IPS-18c (cell line): Measurements from ENCODE around the gene HOXA6.
A peak's percentile ranks its signal among the peaks of the same experiment; 100 is the strongest.

Experiments
- H3K4me3 ChIP-seq: 2 replicates; pipeline ENCODE4 v1.7.0; 2013; ENCODE audit warnings: low read depth, mild to moderate bottlenecking, low read length, moderate library complexity; ENCODE audit not compliant: insufficient read depth
- H3K9me3 ChIP-seq: one replicate; pipeline ENCODE4 v1.6.1; 2013; ENCODE audit warnings: mild to moderate bottlenecking, low read length, moderate library complexity; ENCODE audit not compliant: control insufficient read depth, insufficient read depth

Gene HOXA6

DNA sequence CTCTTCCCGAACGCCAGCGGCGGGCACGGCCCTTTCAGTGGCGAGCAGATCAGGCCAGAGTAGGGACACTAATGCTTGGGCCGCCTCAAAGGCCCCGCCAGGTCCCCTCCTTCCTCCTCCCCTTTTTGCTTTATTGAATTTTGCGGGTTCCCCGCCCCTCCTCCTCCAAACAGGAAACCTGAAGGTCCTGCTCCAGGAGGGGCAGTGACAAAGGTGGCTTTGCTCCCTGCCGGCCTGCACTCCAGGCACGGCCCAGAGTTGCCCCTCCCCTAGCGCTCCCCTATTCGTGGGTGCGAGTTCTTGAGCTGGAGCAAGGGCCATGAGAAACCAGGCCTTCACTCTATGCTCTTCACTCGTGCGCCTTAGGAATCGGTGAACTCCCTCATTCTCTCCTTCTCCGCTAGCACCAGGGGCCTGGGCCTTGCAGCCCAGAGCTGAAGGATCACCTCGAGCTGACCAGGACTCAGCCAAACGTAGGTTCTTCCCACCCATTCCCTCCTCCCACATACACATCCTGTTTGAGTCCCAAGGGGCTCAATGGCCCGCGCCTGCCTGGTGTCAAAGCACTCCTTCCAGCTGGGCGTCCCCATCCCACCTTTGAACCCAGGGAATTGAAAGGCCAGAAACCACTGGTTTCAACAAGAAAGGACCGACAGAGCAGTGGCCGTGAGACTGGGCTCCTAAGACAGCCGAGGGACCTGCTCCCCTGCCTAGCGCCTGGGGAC, 619 bp upstream of the HOXA6 start:
- Histone ChIP-seq H3K9me3 (peaks cover 5% of the 10 kb centered on the region), H3K4me3 (no peak overlapping the region)

DNA sequence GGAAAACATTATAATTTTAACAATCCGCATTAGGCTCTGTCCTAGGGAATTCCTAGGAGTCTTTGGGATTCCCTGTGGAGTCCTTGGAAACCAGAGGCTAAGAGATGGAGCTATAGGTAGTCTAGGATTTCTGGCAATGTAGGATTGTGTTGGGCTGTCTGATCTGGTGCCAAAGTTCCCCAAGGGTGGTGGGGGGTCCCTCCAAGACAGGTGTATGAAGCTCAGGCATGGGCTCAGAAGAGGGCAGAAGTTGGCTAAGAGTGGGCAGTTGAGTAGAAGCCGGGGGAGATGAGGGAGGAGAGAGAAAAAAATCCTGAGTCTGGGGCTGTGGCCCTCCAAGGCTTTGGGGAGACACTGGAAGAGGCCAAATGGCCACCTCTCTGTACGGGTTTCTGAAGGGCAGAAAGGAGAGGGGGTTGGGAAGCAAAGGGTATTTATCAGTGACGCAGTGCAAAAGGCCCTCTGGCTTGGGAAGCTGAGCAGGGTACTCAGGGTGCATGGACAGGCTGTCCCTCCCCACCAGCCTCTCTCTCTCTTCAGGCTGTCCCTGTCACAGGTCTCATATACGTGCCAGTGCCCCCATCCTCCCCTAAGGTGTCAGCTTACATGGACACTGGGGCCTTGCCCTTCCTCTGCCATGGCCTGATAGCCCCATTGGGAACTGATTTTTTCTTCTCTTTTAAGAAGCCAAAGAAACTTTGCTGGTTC, 929 bp downstream of the HOXA6 start:
- H3K4me3 ChIP-seq: no peak overlapping the region

DNA sequence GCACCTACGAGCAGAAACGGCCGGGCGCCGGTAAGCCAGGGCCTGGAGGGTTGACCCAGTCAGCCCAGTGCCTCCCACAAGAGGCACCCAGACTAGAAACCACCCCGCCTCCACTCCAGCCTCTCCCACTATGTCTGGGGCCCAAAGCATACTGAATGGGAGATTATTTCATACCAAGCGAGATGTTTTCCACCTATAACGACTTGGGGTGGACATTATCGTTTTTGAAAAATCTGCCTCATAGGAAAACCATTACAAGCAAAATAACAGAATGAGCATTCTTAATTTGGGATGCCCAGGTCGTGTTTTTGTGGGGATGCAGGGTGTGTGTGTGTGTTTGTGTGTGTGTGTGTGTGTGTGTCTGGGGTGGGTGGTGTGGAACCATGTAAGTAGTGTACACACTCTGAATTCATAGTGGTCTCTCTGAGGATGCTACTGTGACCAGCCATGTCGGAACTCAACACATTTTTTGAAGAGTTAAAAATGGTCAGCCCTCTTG, 1.6 kb downstream of the HOXA6 start:
- no peak overlapping the region for H3K4me3 ChIP-seq

More for the DNA sequence above, 929 bp downstream of the HOXA6 start:
- peaks cover 7% of the 10 kb centered on the region for H3K9me3 ChIP-seq

DNA sequence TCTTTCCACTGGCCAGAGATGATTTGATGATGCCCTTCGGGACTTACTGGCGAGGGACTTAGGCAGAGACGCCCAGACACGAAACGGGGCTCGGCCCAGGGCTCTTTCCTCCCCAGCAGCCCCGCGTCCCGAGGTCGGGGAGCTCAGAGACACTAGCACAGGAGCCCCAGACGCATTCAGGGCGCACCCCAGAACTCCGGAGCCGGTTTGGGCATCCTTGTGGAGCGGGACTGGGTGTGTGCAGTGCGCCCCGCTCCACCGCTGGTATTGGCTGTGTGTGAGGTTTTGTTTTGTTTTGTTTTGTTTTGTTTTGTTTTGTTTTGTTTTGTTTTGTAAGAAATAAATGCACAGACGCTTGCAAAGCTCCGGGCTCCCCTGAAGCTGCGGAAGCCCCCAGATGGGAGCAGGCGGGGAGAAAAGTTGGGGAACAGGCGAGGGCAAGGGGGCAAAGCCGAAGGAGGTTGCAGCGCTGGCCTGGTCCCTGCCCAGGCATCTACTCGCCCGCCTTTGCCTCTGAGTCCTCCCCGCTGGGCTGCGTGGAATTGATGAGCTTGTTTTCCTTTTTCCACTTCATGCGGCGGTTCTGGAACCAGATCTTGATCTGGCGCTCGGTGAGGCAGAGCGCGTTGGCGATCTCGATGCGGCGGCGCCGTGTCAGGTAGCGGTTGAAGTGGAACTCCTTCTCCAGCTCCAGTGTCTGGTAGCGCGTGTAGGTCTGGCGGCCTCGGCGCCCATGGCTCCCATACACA, 2.2 kb downstream of the HOXA6 start:
- no peak overlapping the region for H3K4me3 ChIP-seq
- H3K9me3 ChIP-seq: peaks cover 7% of the 10 kb centered on the region

More for the DNA sequence above, 1.6 kb downstream of the HOXA6 start:
- H3K9me3 ChIP-seq: peaks cover 7% of the 10 kb centered on the region

DNA sequence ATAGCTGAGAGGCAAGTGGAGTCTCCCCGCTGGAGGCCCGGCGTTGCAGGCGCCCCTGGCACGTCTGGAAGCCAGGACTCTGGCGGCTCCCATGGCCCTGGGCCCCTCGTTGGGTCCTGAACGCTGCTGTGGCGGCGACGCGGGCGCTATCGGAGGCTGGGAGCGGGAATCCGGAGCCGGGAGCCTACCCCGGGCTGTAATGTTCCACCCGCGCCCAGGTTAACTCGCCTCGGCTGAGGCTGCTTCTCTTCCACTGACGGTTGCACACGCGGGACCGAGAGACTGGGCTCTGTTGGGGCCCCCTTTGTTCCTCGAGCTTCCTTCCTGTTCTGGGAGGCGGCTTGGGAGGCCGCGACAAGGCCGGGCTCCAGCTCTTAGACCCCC, 2.8 kb downstream of the HOXA6 start:
- no peak overlapping the region for H3K4me3 ChIP-seq
- peaks cover 7% of the 10 kb centered on the region for H3K9me3 ChIP-seq

DNA sequence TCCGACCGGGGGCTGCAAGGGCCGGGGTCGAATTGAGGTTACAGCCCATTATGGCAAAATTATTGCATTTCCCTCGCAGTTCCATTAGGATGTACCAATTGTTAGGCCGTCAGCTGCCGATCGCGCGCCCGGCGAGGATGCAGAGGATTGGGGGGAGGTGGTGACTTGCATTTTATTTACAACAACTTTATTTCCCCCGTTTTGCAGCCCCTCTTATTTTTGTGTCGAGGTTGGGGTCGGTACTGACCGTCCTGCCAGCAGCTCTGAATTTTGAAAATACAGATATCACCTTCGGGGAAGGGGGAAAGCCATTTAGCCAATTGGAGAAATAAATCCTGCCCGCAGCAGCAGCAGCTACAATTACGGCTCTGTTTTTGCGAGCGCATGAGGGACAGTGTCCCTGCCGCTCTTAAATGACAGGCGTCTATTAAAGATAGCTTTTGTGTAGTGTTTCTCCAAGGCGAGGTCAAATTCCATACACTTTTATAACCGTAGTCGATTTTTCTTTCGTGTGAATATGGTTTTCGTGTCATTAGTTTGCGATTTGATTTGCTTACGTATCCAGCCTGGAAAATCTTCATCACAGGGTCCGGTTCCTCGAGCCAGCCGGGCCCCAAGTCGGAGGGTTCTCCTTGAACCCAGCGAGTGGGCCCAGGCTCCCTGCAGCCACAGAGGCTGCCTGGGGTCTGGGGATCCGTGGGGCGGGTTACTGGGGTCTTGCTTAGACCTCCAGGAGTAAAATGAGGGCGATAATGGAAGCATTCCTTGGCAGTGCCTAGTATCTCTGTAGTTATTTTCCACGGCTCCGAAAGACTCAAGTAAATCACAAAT, 3.4 kb downstream of the HOXA6 start:
- H3K4me3 ChIP-seq: no peak overlapping the region
- peaks cover 7% of the 10 kb centered on the region for H3K9me3 ChIP-seq

DNA sequence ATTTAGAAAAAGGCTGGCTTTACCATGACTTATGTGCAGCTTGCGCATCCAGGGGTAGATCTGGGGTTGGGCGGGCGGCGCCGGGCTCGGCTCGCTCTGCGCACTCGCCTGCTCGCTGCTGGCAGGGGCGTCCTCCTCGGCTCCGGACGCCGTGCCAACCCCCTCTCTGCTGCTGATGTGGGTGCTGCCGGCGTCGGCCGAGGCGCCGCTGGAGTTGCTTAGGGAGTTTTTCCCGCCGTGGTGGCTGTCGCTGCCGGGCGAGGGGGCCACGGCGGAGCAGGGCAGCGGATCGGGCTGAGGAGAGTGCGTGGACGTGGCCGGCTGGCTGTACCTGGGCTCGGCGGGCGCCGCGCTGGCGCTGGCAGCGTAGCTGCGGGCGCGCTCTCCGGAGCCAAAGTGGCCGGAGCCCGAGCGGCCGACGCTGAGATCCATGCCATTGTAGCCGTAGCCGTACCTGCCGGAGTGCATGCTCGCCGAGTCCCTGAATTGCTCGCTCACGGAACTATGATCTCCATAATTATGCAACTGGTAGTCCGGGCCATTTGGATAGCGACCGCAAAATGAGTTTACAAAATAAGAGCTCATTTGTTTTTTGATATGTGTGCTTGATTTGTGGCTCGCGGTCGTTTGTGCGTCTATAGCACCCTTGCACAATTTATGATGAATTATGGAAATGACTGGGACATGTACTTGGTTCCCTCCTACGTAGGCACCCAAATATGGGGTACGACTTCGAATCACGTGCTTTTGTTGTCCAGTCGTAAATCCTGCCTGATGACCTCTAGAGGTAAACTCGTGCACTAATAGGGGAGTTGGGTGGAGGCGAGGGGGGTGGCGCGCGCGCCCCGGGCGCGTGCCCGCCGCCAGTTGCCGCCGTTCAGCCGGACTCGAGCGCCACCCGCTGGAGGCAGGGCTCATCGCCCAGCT, 4.3 kb downstream of the HOXA6 start, which contains the start of gene HOXA5:
TSS of gene HOXA5 (minus strand) at position 659 of the 927 bp plus-strand sequence. CDS start at position 585, 74 bp downstream.
- H3K4me3 ChIP-seq: peak within 1 kb of the TSS; percentile 51
- H3K9me3 ChIP-seq: peaks cover 7% of the 10 kb centered on the region

DNA sequence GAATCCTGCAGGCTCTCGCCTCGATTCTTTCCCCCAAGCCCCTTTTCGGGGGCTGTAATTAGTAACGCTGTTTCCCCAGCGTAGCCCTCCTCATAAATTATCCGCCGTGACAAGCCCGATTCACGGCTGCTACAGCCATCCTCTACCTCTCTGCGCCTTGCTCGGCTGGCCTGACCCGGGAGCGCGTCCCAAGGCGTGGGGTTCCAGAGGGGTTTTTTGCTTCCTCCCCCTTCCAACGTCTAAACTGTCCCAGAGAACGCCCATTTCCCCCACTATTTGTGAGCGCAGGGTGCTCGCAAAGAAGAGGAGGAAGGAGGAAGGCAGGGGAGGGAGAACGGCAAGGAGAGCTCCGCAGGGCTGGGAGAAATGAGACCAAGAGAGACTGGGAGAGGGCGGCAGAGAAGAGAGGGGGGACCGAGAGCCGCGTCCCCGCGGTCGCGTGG, 5.0 kb downstream of the HOXA6 start:
- peak overlapping the region; percentile 51 for H3K4me3 ChIP-seq

DNA sequence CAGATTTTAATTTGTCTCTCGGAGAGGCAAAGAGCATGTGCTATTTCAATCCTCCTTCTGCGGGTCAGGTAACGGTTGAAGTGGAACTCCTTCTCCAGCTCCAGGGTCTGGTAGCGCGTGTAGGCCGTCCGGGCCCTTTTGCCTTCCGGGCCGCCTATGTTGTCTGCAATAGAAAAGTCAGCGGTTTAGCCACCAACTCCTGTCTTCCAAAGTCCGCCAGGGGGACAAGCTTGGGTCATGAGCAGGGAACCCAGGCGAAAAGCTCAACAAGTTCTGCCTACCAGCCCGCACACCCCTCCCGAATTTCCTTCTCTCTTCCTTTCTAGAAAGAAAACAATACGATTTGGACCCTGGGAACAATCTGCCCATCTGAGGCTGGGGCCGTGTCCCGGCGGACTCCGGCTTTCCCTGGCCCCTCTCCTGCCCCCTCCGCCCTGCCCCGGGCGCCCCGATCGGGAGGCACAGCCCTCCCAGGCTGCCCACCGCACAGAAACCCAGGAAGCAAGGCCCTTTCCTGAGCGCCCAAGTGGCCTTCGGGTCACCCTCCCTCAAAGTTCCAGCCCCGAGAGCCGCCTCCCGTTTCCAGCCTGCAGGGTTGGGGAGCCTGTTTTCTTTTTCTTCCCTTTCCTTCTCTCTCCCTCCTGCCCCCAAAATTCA, 5.5 kb downstream of the HOXA6 start:
- no peak overlapping the region for H3K4me3 ChIP-seq

More for the DNA sequence above, 5.0 kb downstream of the HOXA6 start:
- H3K9me3 ChIP-seq: peaks cover 7% of the 10 kb centered on the region

DNA sequence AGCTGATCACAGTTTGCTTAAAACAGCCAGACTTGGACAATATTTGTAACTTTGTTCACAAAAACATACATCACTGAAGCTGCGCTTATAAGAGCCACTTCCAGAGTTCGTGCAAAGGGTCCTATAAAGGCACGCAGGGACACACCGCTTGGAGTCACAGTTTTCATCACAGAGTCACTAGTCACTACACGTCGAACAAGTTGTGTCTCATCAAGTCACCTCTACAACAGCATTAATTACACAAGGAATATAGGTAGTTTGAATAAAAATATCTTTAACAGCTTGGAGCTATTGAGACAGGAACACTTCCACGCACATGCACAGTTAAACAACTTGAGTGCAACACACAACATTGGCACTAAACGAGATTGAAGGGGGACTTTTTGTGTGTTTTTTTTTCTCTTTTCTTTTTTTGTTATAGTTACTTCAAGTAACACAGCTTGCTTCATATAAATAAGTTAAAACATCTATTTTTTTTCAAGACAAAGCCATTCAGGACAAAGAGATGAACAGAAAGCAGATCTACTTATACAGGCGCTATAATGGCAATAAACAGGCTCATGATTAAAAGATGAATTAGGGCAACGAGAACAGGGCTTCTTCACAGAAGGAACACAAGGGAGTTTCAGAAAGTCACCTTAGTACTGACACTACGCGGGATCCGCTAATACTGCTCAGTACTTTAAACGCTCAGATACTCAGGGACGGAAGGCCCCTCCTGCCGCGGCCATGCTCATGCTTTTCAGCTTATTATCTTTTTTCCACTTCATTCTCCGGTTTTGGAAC, 6.2 kb downstream of the HOXA6 start:
- peaks cover 5% of the 10 kb centered on the region for H3K9me3 ChIP-seq
- no peak overlapping the region for H3K4me3 ChIP-seq

More for the DNA sequence above, 5.5 kb downstream of the HOXA6 start:
- H3K9me3 ChIP-seq: peaks cover 6% of the 10 kb centered on the region

DNA sequence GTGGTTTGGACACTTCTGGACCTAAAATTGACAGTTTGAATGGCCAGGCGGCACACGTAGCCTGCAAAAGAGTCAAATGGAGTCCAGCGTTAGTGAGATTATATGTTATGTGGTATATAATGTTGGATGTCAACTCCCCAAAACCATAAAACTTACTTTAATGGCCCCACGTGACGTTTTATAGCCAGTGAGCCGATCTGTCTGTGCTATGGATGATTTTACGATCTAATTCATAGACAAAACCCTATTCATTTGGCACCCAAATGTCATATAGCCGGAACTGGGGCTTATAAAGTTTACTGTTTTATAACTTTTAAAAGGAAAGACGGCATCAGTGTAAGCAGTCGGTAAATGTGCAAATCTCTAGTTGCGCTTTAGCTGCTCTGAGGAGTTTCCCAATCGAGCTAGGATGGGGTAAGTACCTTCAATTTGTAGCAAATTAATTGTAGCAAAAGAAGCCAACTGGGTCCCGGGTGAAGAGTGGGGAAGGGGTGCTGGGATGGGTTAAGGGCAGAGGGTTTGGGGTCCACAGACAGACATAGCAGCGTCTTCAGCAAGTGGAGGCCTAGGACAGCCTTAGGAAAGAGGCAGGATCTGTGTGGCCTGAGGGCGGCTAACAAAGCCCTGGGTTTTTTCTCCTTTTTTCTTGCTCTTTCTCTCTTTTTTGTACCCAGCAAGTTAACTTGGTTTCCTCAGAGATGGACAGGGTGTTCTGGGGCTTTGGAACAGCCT, 7.3 kb downstream of the HOXA6 start:
- peaks cover 5% of the 10 kb centered on the region for H3K9me3 ChIP-seq
- no peak overlapping the region for H3K4me3 ChIP-seq

DNA sequence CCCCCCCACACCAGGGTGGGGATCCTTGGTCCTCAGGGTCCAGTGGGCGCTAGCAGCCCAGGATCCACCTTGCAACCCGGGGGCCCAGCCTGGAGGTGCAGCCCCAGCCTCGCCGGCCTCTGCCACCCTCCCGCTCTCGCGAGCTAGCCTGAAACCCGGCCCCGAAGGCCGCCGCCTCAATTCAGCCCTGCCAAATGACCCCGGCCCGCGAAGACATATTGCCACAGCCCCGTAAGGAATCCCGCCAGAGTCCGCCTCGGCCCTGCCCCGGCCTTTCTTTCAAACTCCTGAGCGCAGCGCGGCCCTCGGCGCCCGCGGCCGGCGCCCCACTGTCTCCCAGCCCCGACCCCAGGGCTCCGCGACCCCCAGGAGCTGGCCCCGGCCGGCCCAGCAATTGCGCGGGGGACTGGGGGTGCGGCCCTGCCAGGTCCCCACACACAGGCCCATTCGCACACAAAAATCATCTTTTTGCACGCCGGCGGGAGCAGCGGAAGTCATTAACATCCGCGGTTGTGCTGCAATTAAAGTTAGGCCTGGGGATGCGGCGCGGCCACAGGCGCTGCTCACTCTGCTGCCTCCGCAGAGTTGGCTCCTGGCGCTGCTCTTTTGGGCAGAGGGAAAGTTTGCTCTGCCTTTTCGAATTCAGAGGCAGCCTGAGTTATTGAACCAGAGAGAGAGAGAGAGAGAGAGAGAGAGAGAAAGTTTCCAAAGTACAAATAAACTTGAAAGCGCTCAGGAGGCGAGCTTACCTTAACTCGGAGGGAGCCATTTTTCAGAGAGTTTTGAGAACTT, 8.0 kb downstream of the HOXA6 start:
- Histone ChIP-seq H3K4me3 (no peak overlapping the region), H3K9me3 (peaks cover 5% of the 10 kb centered on the region)

DNA sequence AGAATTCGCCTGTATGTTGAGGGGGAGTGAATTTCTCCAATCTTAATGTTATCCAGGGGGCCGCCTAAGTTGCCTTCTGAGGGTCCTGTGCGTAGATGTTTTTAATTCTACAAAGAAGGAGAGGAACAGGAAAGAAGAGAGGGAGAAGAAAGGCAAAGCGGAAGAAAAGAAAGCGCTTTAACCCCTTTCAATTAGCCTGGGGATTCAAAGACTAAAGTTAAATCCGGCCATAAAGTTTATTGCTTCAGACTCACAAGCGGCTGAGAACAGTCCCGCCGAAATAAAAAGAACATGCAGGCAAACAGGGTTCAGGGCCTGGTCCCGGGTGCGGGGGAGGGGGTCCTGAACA, 8.6 kb downstream of the HOXA6 start:
- Histone ChIP-seq H3K9me3 (peaks cover 5% of the 10 kb centered on the region), H3K4me3 (no peak overlapping the region)

DNA sequence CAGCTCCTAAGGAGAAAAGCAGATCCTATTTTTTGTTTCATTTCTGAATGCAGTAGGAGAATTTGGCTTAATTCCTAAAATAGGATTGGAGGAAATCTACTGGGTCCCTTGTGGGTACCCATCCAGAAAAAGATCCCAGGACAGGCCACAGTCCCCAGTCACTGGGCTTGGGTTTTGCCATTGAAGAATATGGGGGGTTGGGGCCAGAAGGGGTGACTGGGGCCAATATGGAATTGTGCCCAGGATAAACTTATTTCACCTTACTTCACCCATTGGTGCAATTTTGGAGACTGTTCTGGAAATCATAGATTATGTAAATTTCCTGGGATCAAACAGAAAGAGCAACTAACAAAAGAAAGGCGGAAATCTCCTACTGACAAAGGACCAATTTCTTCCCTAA, 9.1 kb downstream of the HOXA6 start:
- Histone ChIP-seq H3K9me3 (peaks cover 5% of the 10 kb centered on the region), H3K4me3 (no peak overlapping the region)
